Mucosa of descending colon (tissue), 3 donors: ENCODE data around the gene MTIF2. TPM values are rescaled to one million over a fixed set of nuclear protein-coding genes. Genes with fewer than 3 reads are reported as not detected.

Experiments used
- ATAC-seq: fragments of 200-7000 bp; cut with Tn5 transposase; one replicate; pipeline ENCODE4 v1.9.1; 2020; ENCODE audit warnings: mild to moderate bottlenecking, moderate library complexity
- DNase-seq, 3 donors: peaks; one replicate each; pipeline ENCODE4 v3.0.0-alpha.2; 2020
- H3K36me3 ChIP-seq: fragments of 200-600 bp; one replicate; pipeline ENCODE4 v1.8.0; 2021; ENCODE audit warnings: low read depth, mild to moderate bottlenecking
- H3K4me1 ChIP-seq: fragments of 200-600 bp; one replicate; pipeline ENCODE4 v1.8.0; 2021; ENCODE audit warnings: low read depth, mild to moderate bottlenecking
- H3K4me3 ChIP-seq: fragments of 200-600 bp; one replicate; pipeline ENCODE4 v1.8.0; 2021; ENCODE audit warnings: mild to moderate bottlenecking
- H3K9me3 ChIP-seq: fragments of 200-600 bp; one replicate; pipeline ENCODE4 v1.8.0; 2021; ENCODE audit warnings: mild to moderate bottlenecking
- CTCF ChIP-seq: fragments of 200-600 bp; IDR thresholded peaks from one replicate; pipeline ENCODE4 v1.8.0; 2022; ENCODE audit warnings: antibody characterized with exemption, mild to moderate bottlenecking
- intact Hi-C, 2 donors: fragments of 100-400 bp; cut with DNase I in 1 of 2; cut with micrococcal nuclease in 1 of 2; formaldehyde crosslinking; loops; one replicate each; pipeline versions ENCODE4 v1.11.0 to v1.11.1; 2022; cut with DNase I, micrococcal nuclease
- long read RNA-seq, 2 donors: library from polyadenylated mRNA; unstranded; transcript quantifications; one replicate each; pipeline ENCODE4 v2.0.0, GENCODE V29; 2019 to 2021
- total RNA-seq, 3 donors: library from RNA; stranded (reverse); fragmentation: NEBNext Ultra II Directional in 2 of 3; extraction: Animal tissue kit (Norgen Biotek cat#: 25700) in 2 of 3; gene quantifications; one replicate each; pipeline versions ENCODE4 v1.2.1 to v1.2.4, GENCODE V29; 2021 to 2023
- donor health status: DM: no; HTN: no; CAD: no; lungs with moderate emphysema.
- donor health status: DM: no; HTN: no; CAD: no.
- donor health status: DM: no; HTN: yes; CAD: no.

Gene MTIF2
- total RNA-seq = 10 to 100 TPM; 33.5 to 46.8 (median 39.9) TPM
- long read RNA-seq, donor 1, transcript MTIF2-201 (16 exons, 2,528 nt) = major isoform, 7 of 23 reads
- long read RNA-seq, donor 1, partial matches to known transcripts = 1 of 23 reads
- long read RNA-seq, donor 1, other reads (novel, unspliced or antisense) = 14 of 23 reads
- long read RNA-seq, donor 2, partial matches to known transcripts = 14 of 23 reads
- long read RNA-seq, donor 2, other reads (novel, unspliced or antisense) = 5 of 23 reads

DNA sequence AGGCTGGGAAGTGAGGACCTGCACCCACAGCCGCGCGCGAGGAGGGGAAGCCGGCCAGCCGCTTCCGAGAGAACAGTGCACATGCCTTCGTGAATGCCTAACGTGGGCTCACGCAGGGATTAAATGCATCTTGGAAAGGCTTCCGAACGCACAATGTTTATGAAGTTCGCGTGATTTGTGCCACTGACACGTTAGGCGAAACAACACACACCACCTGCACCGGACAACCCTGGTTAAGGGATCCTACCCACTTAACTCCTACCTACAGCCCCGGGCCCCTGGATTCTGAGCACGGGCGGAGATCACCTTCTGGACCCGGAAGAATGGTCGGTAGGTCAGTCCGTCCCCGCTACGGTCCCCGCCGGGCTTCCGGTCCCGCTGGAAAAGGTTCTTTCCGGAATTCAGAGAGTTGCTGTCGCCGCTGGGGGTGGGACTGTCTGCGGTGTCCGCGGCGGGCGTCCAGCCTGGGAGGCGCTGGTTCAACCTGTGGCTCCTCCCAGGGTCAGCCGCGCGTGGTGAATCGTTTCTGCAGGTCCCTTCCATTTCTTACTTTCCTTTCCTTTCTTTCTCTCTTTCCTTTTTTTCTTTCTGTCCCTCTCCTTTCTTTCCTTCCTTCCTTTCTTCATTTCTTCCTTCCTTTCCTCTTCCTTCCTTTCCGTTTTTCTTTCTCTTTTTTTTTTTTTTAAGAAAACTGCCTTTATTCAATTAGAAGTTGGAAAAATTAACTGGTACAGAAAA is at the start of gene MTIF2:
Gene MTIF2 (minus strand): TSS at position 325 of the 738 bp plus-strand sequence. CDS start 5,373 bp downstream, outside the sequence.
- peak; percentile 99 for ATAC-seq
- intact Hi-C loops = loop anchor here in 1 of 2 donors (10.0 kb wide), 1 partner anchor 166 kb away; no protein-coding TSS in a partner anchor

DNA sequence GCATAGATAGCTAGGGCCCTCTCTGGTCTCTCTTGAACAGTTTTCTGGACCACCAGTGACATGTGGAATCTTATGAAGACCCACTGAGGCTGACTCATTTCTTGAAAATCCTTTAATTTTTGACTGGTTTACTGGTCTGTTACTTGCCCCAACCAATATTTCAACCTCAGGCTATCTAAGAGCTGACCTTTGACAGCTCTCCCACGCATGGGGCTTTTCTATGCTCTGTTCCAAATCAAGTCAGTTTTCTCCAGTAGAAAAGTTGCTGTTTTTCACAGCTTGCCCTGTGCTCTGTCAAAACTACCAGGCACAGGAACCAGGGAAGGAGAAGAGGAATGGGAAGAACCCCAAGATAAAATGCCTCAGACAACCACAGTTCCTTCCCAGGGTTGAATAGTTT is 46.0 kb upstream of the MTIF2 start:
- no peak for TF ChIP-seq CTCF
- no peaks in the 10 kb centered on the region for H3K36me3 ChIP-seq
- DNase-seq (no peak), ATAC-seq (no peak)
- H3K4me3 ChIP-seq = no peak overlapping the region
- no peaks in the 10 kb centered on the region for H3K4me1 ChIP-seq
- intact Hi-C loops = no loop called here
- no peaks in the 10 kb centered on the region for H3K9me3 ChIP-seq

More for the DNA sequence above, at the start of gene MTIF2:
- Histone ChIP-seq H3K9me3 (no peaks in the 10 kb centered on the region), H3K36me3 (peaks cover 3% of the 10 kb centered on the region), H3K4me1 (peaks cover 8% of the 10 kb centered on the region), H3K4me3 (peak within 1 kb of the TSS; percentile 47)
- peak; percentile 96 to 98 (median 98) for DNase-seq
- no peak for TF ChIP-seq CTCF

DNA sequence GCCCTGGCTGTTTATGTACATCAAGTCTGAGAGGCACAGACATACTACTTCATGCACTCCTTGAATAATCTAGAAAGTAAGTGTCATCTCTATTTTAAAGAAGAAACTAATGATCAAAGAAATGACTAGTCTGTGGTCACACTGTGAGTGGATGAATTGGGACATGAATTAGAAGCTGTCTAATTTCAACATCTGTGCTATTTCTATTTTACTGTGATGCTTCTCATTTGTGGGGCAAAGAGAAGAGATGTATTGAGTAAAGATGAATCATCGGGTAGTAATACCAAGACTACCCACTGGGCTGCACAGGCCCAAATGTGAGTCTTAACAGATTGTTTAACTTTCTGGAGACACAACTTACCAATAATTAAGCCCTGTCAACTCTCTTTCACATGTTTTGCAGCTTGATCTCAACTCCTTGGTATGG is 42.4 kb upstream of the MTIF2 start:
- intact Hi-C loops = no loop called here
- Histone ChIP-seq H3K36me3 (no peaks in the 10 kb centered on the region), H3K4me1 (no peaks in the 10 kb centered on the region), H3K9me3 (no peaks in the 10 kb centered on the region), H3K4me3 (no peak overlapping the region)
- no peak for ATAC-seq
- no peak for TF ChIP-seq CTCF
- DNase-seq = no peak

- intact Hi-C loops = no loop called here
- H3K9me3 ChIP-seq = no peaks in the 10 kb centered on the region
- DNase-seq (no peak), ATAC-seq (no peak)
- H3K4me3 ChIP-seq = no peak overlapping the region
- no peaks in the 10 kb centered on the region for H3K4me1 ChIP-seq
- H3K36me3 ChIP-seq = no peaks in the 10 kb centered on the region
- no peak for TF ChIP-seq CTCF
Measured at GRCh38 chr2:55309446-55309845, 40.4 kb upstream of the MTIF2 start.

GRCh38 chr2:55302241-55302640 is 33.2 kb upstream of the MTIF2 start:
- Histone ChIP-seq H3K4me1 (no peaks in the 10 kb centered on the region), H3K9me3 (no peaks in the 10 kb centered on the region), H3K36me3 (no peaks in the 10 kb centered on the region), H3K4me3 (no peak overlapping the region)
- intact Hi-C loops = no loop called here
- no peak for DNase-seq
- no peak for ATAC-seq
- no peak for TF ChIP-seq CTCF
